ENCODE measurements around the gene GLIS2. TPM values are rescaled to one million over a fixed set of nuclear protein-coding genes. Genes with fewer than 3 reads are reported as not detected.

The GLIS2 gene
- total RNA-seq, 1 experiment from 2014 or later = 18.2 TPM

GRCh38 chr16:4301968-4302367, 13.9 kb upstream of the GLIS2 start:
- Histone ChIP-seq H3K4me2 (ENCODE audit: low read length) (no peak overlapping the region), H3K9me3 (ENCODE audit: control insufficient read depth in 1 of 2, insufficient read depth in 1 of 2, low read depth in 1 of 2, low read length in 2 of 2) (no peaks in the 10 kb centered on the region), H2AFZ (ENCODE audit: low read depth, low read length, poor library complexity, severe bottlenecking) (no peak overlapping the region), H3K27ac (ENCODE audit: low read depth, low read length) (no peak overlapping the region), H3K27me3 (ENCODE audit: insufficient read depth, low read length) (no peaks in the 10 kb centered on the region), H3K9ac (ENCODE audit: low read length) (no peak overlapping the region), H4K20me1 (ENCODE audit: insufficient read depth) (no peaks in the 10 kb centered on the region), H3K36me3 (ENCODE audit: control insufficient read depth in 1 of 2, insufficient read depth in 2 of 2, low read length in 2 of 2) (no peaks in the 10 kb centered on the region), H3K9me2 (ENCODE audit: insufficient read depth) (no peaks in the 10 kb centered on the region), H3K79me2 (ENCODE audit: insufficient read depth, low read length) (peaks cover 6% of the 10 kb centered on the region), H3K4me1 (ENCODE audit: control insufficient read depth in 1 of 2, insufficient read depth in 2 of 2, low read length in 2 of 2) (peaks cover 32 to 56% of the 10 kb centered on the region in 2 experiments), H3K4me3 (replicated peaks in 1 of 2; ENCODE audit: low read depth in 1 of 2, low read length in 2 of 2) (no peak overlapping the region)
- ChIA-PET CTCF (interaction anchor here (5.2 kb wide), 1 partner anchor 8 kb away, joined by 40 read pairs; no protein-coding TSS in a partner anchor), RAD21 (ENCODE audit: low non-redundant PET in 1 of 2, low total read pairs in 2 of 2, uncharacterized antibody in 2 of 2, unreplicated experiment in 2 of 2) (no interaction called here), POLR2A (no interaction called here)
- TF ChIP-seq POLR2A (IDR thresholded peaks at IDR 0.05; ENCODE audit: borderline replicate concordance, extremely low read depth, insufficient read depth, insufficient read length) (no peak), SP1 (IDR thresholded peaks at IDR 0.05; ENCODE audit: low read depth) (no peak), MAX (IDR thresholded peaks at IDR 0.05) (no peak), CTCF (IDR thresholded peaks at IDR 0.05 in 2 of 3, conservative IDR thresholded peaks at IDR 0.05 in 1 of 3; ENCODE audit: borderline replicate concordance in 1 of 3, insufficient read depth in 1 of 3, low read depth in 2 of 3, low read length in 2 of 3) (no peak), TCF7L2 (IDR thresholded peaks at IDR 0.05; ENCODE audit: borderline replicate concordance, extremely low read depth, insufficient read depth, insufficient read length) (no peak), ZNF274 (IDR thresholded peaks at IDR 0.05; ENCODE audit: low read depth, low read length) (no peak)
- intact Hi-C loops (cut with micrococcal nuclease) = no loop called here
- ATAC-seq (no peak), DNase-seq (ENCODE audit: low read depth, low spot score) (no peak)
- BruUV-seq (replicated peaks) = no TSS peak

GRCh38 chr16:4303973-4304372, 11.9 kb upstream of the GLIS2 start:
- Histone ChIP-seq H2AFZ (ENCODE audit: low read depth, low read length, poor library complexity, severe bottlenecking) (no peak overlapping the region), H4K20me1 (ENCODE audit: insufficient read depth) (no peaks in the 10 kb centered on the region), H3K9me2 (ENCODE audit: insufficient read depth) (no peaks in the 10 kb centered on the region), H3K27ac (ENCODE audit: low read depth, low read length) (no peak overlapping the region), H3K79me2 (ENCODE audit: insufficient read depth, low read length) (peaks cover 10% of the 10 kb centered on the region), H3K27me3 (ENCODE audit: insufficient read depth, low read length) (no peaks in the 10 kb centered on the region), H3K4me2 (ENCODE audit: low read length) (no peak overlapping the region), H3K36me3 (ENCODE audit: control insufficient read depth in 1 of 2, insufficient read depth in 2 of 2, low read length in 2 of 2) (no peaks in the 10 kb centered on the region), H3K4me3 (replicated peaks in 1 of 2; ENCODE audit: low read depth in 1 of 2, low read length in 2 of 2) (no peak overlapping the region), H3K9ac (ENCODE audit: low read length) (no peak overlapping the region), H3K4me1 (ENCODE audit: control insufficient read depth in 1 of 2, insufficient read depth in 2 of 2, low read length in 2 of 2) (peaks cover 28 to 55% of the 10 kb centered on the region in 2 experiments), H3K9me3 (ENCODE audit: control insufficient read depth in 1 of 2, insufficient read depth in 1 of 2, low read depth in 1 of 2, low read length in 2 of 2) (no peaks in the 10 kb centered on the region)
- no TSS peak for BruUV-seq (replicated peaks)
- intact Hi-C loops (cut with micrococcal nuclease) = no loop called here
- DNase-seq (ENCODE audit: low read depth, low spot score) (no peak), ATAC-seq (no peak)
- TF ChIP-seq SIN3A (IDR thresholded peaks at IDR 0.05; ENCODE audit: low read depth) (no peak), CTCF (IDR thresholded peaks at IDR 0.05 in 2 of 3, conservative IDR thresholded peaks at IDR 0.05 in 1 of 3; ENCODE audit: borderline replicate concordance in 1 of 3, insufficient read depth in 1 of 3, low read depth in 2 of 3, low read length in 2 of 3) (no peak), JUND (IDR thresholded peaks at IDR 0.05) (no peak), MAX (IDR thresholded peaks at IDR 0.05) (no peak), CEBPB (IDR thresholded peaks at IDR 0.05; ENCODE audit: low read depth) (no peak), SRF (IDR thresholded peaks at IDR 0.05; ENCODE audit: low read depth) (no peak), EZH2 (IDR thresholded peaks at IDR 0.05) (no peak), YY1 (IDR thresholded peaks at IDR 0.05; ENCODE audit: extremely low read depth, insufficient replicate concordance, low read depth, low read length) (no peak)
- ChIA-PET CTCF (no interaction called here), POLR2A (no interaction called here), RAD21 (ENCODE audit: low non-redundant PET in 1 of 2, low total read pairs in 2 of 2, uncharacterized antibody in 2 of 2, unreplicated experiment in 2 of 2) (no interaction called here)
